MCF 10A (cell line): ENCODE data around the gene MED26. TPM values are rescaled to one million over a fixed set of nuclear protein-coding genes. Genes with fewer than 3 reads are reported as not detected.
A peak's percentile ranks its signal among the peaks of the same experiment; 100 is the strongest.

Experiments
- BruUV-seq: library from RNA; stranded (reverse); fragments of 400-500 nt; replicated peaks from 2 replicates; lab custom pipeline; 2021; lab: Mats Ljungman, UMichigan
- CTCF ChIA-PET: fragments of 300-600 bp; sonication (Branson Sonifier 250); formaldehyde crosslinking; extraction: SDS; loops from one replicate; lab custom pipeline; 2021; ENCODE audit warnings: antibody characterized with exemption, inconsistent platforms; lab: Yijun Ruan, JAX
- POLR2A ChIA-PET: fragments of 300-600, 350-650 bp; sonication (Branson Sonifier 250); formaldehyde crosslinking; extraction: SDS; loops from one replicate; lab custom pipeline; 2020; ENCODE audit warnings: antibody characterized with exemption, inconsistent platforms; lab: Yijun Ruan, JAX
- DNase-seq: peaks from one replicate; pipeline ENCODE4 v3.0.0-alpha.2; 2018; ENCODE audit not compliant: unreplicated experiment
- H3K27ac Mint-ChIP-seq: one replicate; pipeline ENCODE4 v1.8.0; 2022; ENCODE audit warnings: mild to moderate bottlenecking, low read depth, mixed read lengths; ENCODE audit not compliant: unreplicated experiment
- H3K27me3 Mint-ChIP-seq: one replicate; pipeline ENCODE4 v1.8.0; 2022; ENCODE audit warnings: mixed read lengths; ENCODE audit not compliant: insufficient read depth, unreplicated experiment
- H3K36me3 Mint-ChIP-seq: one replicate; pipeline ENCODE4 v1.8.0; 2022; ENCODE audit warnings: mild to moderate bottlenecking, moderate library complexity, mixed read lengths; ENCODE audit not compliant: insufficient read depth, unreplicated experiment
- H3K4me1 Mint-ChIP-seq: one replicate; pipeline ENCODE4 v1.8.0; 2022; ENCODE audit warnings: mixed read lengths; ENCODE audit not compliant: insufficient read depth, unreplicated experiment
- H3K4me3 Mint-ChIP-seq: one replicate; pipeline ENCODE4 v1.8.0; 2022; ENCODE audit warnings: mild to moderate bottlenecking, moderate library complexity, mixed read lengths; ENCODE audit not compliant: unreplicated experiment
- H3K9me3 Mint-ChIP-seq: one replicate; pipeline ENCODE4 v1.8.0; 2022; ENCODE audit warnings: mixed read lengths; ENCODE audit not compliant: unreplicated experiment
- CTCF ChIP-seq: fragments of 200-600 bp; IDR thresholded peaks from one replicate; pipeline ENCODE4 v1.8.0; 2022; ENCODE audit warnings: antibody characterized with exemption, mild to moderate bottlenecking; ENCODE audit not compliant: unreplicated experiment
- intact Hi-C: fragments of 100-400 bp; cut with micrococcal nuclease; formaldehyde crosslinking; loops from 2 replicates; pipeline ENCODE4 v1.14.1; 2022
- total RNA-seq: library from RNA; stranded (reverse); gene quantifications from 2 replicates; pipeline ENCODE4 v1.2.3, GENCODE V29; 2022

MED26 gene
- total RNA-seq, 1 experiment from 2014 or later, result 12.9 TPM

GRCh38 chr19:16579381-16579780 is 48.6 kb downstream of the MED26 start:
- intact Hi-C loops, result no loop called here
- Mint-ChIP-seq H3K4me1 (peaks cover 37% of the 10 kb centered on the region), H3K4me3 (no peak overlapping the region), H3K9me3 (no peaks in the 10 kb centered on the region), H3K27me3 (no peaks in the 10 kb centered on the region), H3K27ac (peak overlapping the region; percentile 69), H3K36me3 (peaks cover 45% of the 10 kb centered on the region)
- no peak for TF ChIP-seq CTCF
- POLR2A ChIA-PET, result interaction anchor here (0.5 to 4.0 kb wide), 8 partner anchors 8 to 131 kb away, joined by 3 to 51 read pairs (median 3); partner anchors contain the start of genes MED26 and SLC35E1
- CTCF ChIA-PET, result interaction anchor here (0.6 kb wide), 1 partner anchor 8 kb away, joined by 3 read pairs; no protein-coding TSS in a partner anchor
- BruUV-seq, result no TSS peak
- no peak for DNase-seq

- intact Hi-C loops, result no loop called here
- Mint-ChIP-seq H3K27me3 (no peaks in the 10 kb centered on the region), H3K36me3 (peaks cover 51% of the 10 kb centered on the region), H3K27ac (no peak overlapping the region), H3K4me1 (peaks cover 37% of the 10 kb centered on the region), H3K4me3 (no peak overlapping the region), H3K9me3 (no peaks in the 10 kb centered on the region)
- BruUV-seq, result no TSS peak
- DNase-seq, result no peak
- ChIA-PET POLR2A (interaction anchor here (0.6 kb wide), 1 partner anchor 147 kb away, joined by 3 read pairs; no protein-coding TSS in a partner anchor), CTCF (interaction anchor here (0.6 kb wide), 1 partner anchor 31 kb away, joined by 3 read pairs; no protein-coding TSS in a partner anchor)
- no peak for TF ChIP-seq CTCF
These were observed 50.4 kb downstream of the MED26 start for GRCh38 chr19:16577531-16577985.

GRCh38 chr19:16576690-16577530 is 51.1 kb downstream of the MED26 start:
- DNase-seq, result no peak
- peaks cover 57% of the 10 kb centered on the region for H3K36me3 Mint-ChIP-seq
- H3K27ac Mint-ChIP-seq, result no peak overlapping the region
- no peak for TF ChIP-seq CTCF
- peaks cover 31% of the 10 kb centered on the region for H3K4me1 Mint-ChIP-seq
- no peaks in the 10 kb centered on the region for H3K9me3 Mint-ChIP-seq
- H3K4me3 Mint-ChIP-seq, result no peak overlapping the region
- ChIA-PET CTCF (no interaction called here), POLR2A (interaction anchor here (0.6 kb wide), 1 partner anchor 148 kb away, joined by 3 read pairs; no protein-coding TSS in a partner anchor)
- BruUV-seq, result no TSS peak
- no peaks in the 10 kb centered on the region for H3K27me3 Mint-ChIP-seq
- intact Hi-C loops, result no loop called here

GRCh38 chr19:16575861-16576689 is 51.9 kb downstream of the MED26 start:
- Mint-ChIP-seq H3K27ac (no peak overlapping the region), H3K9me3 (no peaks in the 10 kb centered on the region), H3K4me1 (peaks cover 32% of the 10 kb centered on the region), H3K4me3 (no peak overlapping the region), H3K27me3 (no peaks in the 10 kb centered on the region), H3K36me3 (peaks cover 57% of the 10 kb centered on the region)
- TF ChIP-seq CTCF, result no peak
- CTCF ChIA-PET, result no interaction called here
- POLR2A ChIA-PET, result no interaction called here
- intact Hi-C loops, result no loop called here
- BruUV-seq, result no TSS peak
- no peak for DNase-seq
